NCI-H524 treated with DMSO at 0.1 percent for 48 hours (cell line): Measurements from ENCODE around the gene NELFE.

ENCODE experiments used
- DNase-seq: peaks from one replicate; lab custom pipeline; 2025; lab: John Stamatoyannopoulos, UW

Gene NELFE

DNA sequence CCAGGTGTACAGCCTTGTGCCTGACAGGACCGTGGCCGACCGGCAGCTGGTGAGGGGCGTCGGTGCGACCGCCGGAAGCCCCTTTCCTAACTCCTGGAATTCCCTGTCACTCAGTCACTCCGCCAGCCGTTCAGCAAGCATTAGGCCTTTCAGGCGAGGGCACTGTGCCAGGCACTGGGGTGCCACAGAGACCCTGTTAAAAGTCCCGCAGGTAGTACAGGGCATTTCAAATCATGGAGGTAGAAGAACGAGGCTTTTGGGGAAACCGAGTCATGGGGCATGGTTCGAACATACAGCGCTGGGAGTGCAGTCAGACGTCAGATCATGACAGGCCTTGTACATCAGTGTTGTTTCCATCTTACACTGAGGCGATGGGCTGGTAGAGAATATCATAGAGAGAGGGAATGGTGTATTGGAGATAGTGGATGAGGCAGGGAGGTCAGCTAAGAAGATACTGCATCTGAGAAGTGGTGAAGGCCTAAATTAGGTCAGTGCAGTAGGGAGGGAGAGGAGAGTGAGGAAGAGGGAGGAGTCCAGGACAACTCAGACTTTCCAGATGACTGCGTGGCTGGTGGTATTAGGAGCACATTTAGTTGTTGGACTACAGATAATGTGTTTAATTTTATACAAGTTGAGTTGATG lies 14.1 kb upstream of the NELFE start:
- no peak for DNase-seq

GRCh38 chr6:31971993-31972708 lies 13.4 kb upstream of the NELFE start, which contains the start of gene DXO:
Gene DXO, minus strand, starts transcription at chr6:31972138. Its CDS starts 463 bp downstream, at chr6:31971675.
- peak; percentile 80 for DNase-seq

DNA sequence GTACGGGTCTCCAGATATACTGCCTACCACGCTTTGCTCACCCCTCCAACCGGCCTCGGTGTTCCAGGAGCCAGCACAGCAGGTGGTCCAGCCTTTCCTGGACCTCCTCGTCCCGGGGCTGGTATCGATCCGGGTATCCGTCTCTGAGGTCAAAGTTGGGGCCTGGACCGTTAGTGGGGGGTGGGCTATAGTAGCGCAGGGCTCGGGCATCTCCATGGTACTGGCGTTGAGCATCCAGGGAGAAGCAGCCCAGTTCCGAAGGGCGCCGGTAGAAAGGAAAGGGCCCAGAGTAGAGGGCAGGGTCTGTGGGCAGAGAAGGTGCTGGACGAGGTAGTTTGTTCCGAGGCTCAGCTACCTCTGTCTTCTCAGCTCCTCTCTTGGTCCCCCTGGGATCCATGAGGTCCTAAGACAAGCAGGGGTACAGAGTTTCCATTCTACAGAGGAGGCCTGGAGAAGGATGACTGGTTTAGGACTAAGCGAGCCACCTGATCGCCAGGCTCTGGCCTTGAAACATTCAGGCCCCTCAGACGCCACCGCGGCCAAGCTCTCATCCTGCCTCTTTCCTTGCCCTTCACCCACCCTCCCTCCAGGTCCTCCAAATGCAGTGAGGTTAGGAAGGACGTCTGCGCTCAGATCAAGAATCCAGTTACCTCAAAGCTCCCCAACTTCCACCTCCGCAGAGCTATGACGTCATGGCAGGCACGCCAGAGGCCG lies 12.7 kb upstream of the NELFE start:
- DNase-seq, result no peak

- no peak for DNase-seq
These were observed 12.0 kb upstream of the NELFE start for GRCh38 chr6:31970604-31971271.

- DNase-seq, result no peak
These were observed 11.2 kb upstream of the NELFE start for GRCh38 chr6:31969712-31970603.

- DNase-seq, result no peak
These were observed 10.3 kb upstream of the NELFE start for GRCh38 chr6:31968791-31969711.

- no peak for DNase-seq
These were observed 9.6 kb upstream of the NELFE start for GRCh38 chr6:31968326-31968725.

DNA sequence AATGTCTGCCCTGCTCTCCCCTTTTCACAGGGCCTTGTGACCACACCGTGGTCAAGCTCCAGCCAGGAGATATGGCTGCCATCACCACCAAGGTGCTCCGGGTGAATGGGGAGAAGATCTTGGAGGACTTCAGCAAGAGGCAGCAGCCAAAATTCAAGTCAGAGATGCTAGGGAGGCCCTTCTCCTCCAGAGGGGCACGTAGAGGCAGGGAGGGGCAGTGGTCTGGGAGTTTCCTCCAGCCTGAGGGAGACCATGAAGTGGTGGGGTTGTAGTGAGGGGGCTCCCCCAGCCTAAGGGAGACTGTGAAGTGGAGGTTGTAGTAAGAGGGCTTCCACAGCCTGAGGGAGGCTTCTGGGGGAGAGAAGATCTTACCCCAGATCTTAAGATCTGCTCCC lies 9.2 kb upstream of the NELFE start:
- DNase-seq, result no peak

GRCh38 chr6:31966997-31967925 lies 8.5 kb upstream of the NELFE start:
- DNase-seq, result no peak

- DNase-seq, result no peak
These were observed 7.7 kb upstream of the NELFE start for GRCh38 chr6:31966506-31966905.

DNA sequence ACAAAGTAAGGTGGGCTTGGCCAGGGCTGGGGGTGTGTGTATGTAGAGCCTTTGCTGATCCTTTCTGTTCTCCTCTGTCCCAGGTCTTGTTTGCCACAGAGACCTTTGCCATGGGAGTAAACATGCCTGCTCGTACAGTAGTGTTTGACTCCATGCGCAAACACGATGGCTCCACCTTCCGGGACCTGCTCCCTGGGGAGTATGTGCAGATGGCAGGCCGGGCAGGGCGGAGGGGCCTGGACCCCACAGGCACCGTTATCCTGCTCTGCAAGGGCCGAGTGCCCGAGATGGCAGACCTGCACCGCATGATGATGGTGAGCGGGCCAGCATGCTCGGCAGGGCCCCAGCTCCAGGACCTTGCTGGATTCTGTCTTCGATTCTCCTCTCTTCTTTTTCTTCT lies 6.9 kb upstream of the NELFE start:
- DNase-seq, result no peak

DNA sequence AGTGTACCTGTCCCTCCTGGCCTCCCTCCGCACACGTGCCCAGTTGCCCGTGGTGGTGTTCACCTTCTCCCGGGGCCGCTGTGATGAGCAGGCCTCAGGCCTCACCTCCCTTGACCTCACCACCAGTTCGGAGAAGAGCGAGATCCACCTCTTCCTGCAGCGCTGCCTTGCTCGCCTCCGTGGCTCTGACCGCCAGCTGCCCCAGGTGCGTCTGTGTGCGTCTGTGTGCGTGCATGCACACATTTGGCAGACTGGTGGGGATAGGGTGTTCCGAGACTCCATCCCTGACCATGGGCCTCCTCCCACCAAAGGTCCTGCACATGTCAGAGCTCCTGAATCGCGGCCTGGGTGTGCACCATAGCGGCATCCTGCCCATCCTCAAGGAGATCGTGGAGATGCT lies 5.2 kb upstream of the NELFE start:
- DNase-seq, result no peak

DNA sequence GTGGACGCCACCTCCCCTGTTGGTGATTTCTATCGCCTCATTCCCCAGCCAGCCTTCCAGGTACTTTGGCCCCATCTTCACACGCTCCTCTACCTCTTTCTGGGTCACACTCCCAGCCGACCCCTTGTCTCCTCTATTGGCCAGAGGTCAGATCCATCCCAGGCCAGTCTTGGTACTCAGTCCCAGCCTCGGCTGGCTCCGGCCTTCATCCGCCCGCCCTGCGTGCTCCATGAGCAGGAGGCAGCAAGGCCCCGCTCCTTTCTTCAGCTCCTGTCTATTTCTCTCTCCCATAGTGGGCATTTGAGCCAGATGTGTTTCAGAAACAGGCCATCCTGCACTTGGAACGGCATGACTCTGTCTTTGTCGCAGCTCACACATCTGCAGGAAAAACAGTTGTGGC lies 2.8 kb upstream of the NELFE start:
- no peak for DNase-seq

- DNase-seq, result no peak
These were observed 395 bp downstream of the NELFE start for GRCh38 chr6:31958412-31958740.

DNA sequence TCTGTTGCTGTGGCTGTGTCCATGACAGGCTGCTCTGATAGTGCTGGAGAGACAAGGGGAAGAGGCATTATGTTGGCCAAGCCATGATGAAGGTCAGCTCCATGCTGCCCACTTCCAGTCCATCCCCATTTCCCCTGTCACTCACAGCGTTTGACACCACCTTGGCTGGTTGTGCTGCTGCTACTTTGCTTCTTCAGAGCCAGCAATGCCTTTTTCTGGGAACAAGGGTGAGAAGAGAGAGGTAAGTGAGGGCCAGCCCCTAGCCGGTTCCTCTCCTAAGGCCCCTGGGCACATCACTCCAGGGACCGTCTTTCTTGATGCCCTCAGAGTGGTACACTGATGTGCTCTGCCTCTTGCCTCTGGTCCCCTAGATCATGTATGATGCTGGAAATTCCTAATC lies 2.0 kb downstream of the NELFE start:
- no peak for DNase-seq

- DNase-seq, result no peak
These were observed 4.3 kb downstream of the NELFE start for GRCh38 chr6:31954511-31954910.

DNA sequence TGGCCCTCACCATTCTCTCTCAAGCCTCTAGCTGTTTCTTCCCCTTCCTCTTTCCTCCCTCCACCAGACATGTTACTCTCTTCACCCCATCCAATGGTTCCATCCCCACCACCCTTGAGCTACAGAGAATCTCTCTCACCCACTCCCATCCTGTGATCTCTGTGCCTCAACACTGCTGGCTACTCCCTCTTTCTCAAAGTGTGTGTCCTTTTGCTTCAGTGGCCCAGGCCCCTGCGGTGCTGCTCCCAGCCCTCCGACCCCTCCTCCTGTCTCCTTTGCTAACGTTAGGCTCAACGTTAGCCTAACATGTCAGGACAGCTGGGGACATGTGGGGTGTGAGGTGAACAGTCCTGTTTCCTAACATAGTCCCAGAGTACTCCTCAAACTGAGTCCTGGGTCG lies 5.9 kb downstream of the NELFE start:
- DNase-seq, result no peak

- DNase-seq, result no peak
These were observed 6.5 kb downstream of the NELFE start for GRCh38 chr6:31952140-31952805.
